Testis (tissue), 3 donors: ENCODE results near the gene OPRL1. TPM values are rescaled to one million over a fixed set of nuclear protein-coding genes. Genes with fewer than 3 reads are reported as not detected.
"Not testable (repeated sequence)": the region's sequence is repeated elsewhere in the genome, so short reads cannot be mapped to it uniquely, and the experiment has no call there.

Experiments
- DNase-seq: peaks from one replicate; pipeline ENCODE4 v3.0.0-alpha.2; 2019
- H3K27ac ChIP-seq, 2 donors: fragments of 200-600 bp; sonication (generic); one replicate each; pipeline ENCODE4 v1.5.1; 2019
- H3K27me3 ChIP-seq: fragments of 200-600 bp; sonication (generic); one replicate; pipeline ENCODE4 v1.5.1; 2019
- H3K36me3 ChIP-seq: fragments of 200-600 bp; sonication (generic); one replicate; pipeline ENCODE4 v1.5.1; 2017; ENCODE audit warnings: low read depth; ENCODE audit errors: missing control alignments
- H3K4me1 ChIP-seq: fragments of 200-600 bp; sonication (generic); one replicate; pipeline ENCODE4 v1.5.1; 2019
- H3K4me3 ChIP-seq, 2 donors: fragments of 200-600 bp; sonication (generic); one replicate each; pipeline ENCODE4 v1.5.1; 2017 to 2019
- H3K9me3 ChIP-seq: fragments of 200-600 bp; sonication (generic); one replicate; pipeline ENCODE4 v1.5.1; 2017
- POLR2A ChIP-seq: fragments of 450-650 bp; IDR thresholded peaks from one replicate; pipeline ENCODE4 v1.6.1; 2017; ENCODE audit warnings: antibody characterized with exemption, mild to moderate bottlenecking, moderate library complexity
- WGBS, 2 donors: methylation state at CpG; one replicate each; pipeline ENCODE4 v1.1.5; 2018; 5-methylcytosine and 5-hydroxymethylcytosine counted together
- intact Hi-C: fragments of 100-400 bp; cut with DNase I; formaldehyde crosslinking; loops from one replicate; pipeline ENCODE4 v1.15.1; 2023; ENCODE audit warnings: low total_unique reads
- polyA plus RNA-seq: library from polyadenylated mRNA; stranded (reverse); fragments of 350-450 nt; fragmentation: Illumina TruSeq; extraction: RNeasy Lipid Tissue Mini Kit (QIAGEN cat#74804); gene quantifications from one replicate; pipeline ENCODE4 v1.2.3, GENCODE V29; 2014; ENCODE audit warnings: low read depth, low replicate concordance; ENCODE audit not compliant: insufficient read depth
- total RNA-seq, 2 donors: library from RNA; depleted of rRNA; stranded (reverse); fragments of >200 nt; gene quantifications; one replicate each; pipeline ENCODE4 v1.2.3, GENCODE V29; 2016
- TF ChIP-seq, protein P1 (sequence below), 3 experiments: fragments of 450-650 bp in 2 of 3; fragments of 200-600 bp in 1 of 3; sonication (generic) in 1 of 3; IDR thresholded peaks; one replicate each; pipeline ENCODE4 v1.5.1; 2016 to 2019; ENCODE audit warnings: antibody characterized with exemption in 3 of 3, mild to moderate bottlenecking in 2 of 3, moderate library complexity in 1 of 3

OPRL1 gene
- total and polyA plus RNA-seq, 3 donors from 2014 or later = 6.0 to 9.4 (median 7.7) TPM

DNA sequence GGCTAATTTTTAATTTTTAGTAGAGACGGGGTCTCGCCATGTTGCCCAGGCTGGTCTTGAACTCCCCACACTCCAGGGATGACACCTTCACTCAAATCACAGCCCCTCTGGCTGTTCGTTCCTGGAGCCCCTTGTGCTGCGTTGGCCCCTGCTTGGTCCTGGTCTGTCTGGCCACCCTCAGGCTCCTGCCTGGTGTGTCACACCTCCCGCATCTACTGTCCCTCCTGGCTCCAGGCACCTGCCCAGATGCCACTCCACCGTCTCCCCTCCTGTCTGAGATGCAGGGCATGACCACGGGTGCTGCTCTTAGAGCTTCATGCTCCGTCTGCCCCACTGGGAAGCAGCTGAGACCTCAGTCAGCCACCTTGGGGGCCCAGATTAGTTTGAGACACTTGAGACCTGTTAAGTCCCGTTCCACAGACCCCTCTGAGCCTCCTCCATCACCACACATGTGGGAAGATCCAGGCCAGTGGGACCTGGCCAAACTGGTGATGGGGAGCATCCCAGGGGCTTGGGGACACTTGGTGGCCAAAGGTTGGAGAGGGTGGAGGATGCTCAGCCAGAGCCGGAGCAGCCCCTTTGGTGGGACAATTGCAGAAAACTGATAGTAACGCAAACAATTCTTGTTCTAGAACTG, 49.4 kb downstream of the OPRL1 start:
- Histone ChIP-seq H3K9me3 (no peaks in the 10 kb centered on the region), H3K36me3 (no peaks in the 10 kb centered on the region), H3K27me3 (no peaks in the 10 kb centered on the region), H3K4me1 (no peaks in the 10 kb centered on the region), H3K4me3 (no peak overlapping the region), H3K27ac (no peak overlapping the region)
- no peak for DNase-seq
- WGBS, 2 donors = 85 to 86% methylated on average over 9 to 11 of the region's 11 CpGs
- intact Hi-C loops = no loop called here
- TF ChIP-seq POLR2A = no peak
- TF ChIP-seq, protein P1, sequence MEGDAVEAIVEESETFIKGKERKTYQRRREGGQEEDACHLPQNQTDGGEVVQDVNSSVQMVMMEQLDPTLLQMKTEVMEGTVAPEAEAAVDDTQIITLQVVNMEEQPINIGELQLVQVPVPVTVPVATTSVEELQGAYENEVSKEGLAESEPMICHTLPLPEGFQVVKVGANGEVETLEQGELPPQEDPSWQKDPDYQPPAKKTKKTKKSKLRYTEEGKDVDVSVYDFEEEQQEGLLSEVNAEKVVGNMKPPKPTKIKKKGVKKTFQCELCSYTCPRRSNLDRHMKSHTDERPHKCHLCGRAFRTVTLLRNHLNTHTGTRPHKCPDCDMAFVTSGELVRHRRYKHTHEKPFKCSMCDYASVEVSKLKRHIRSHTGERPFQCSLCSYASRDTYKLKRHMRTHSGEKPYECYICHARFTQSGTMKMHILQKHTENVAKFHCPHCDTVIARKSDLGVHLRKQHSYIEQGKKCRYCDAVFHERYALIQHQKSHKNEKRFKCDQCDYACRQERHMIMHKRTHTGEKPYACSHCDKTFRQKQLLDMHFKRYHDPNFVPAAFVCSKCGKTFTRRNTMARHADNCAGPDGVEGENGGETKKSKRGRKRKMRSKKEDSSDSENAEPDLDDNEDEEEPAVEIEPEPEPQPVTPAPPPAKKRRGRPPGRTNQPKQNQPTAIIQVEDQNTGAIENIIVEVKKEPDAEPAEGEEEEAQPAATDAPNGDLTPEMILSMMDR (IDR thresholded peaks at IDR 0.05) = no peak

DNA sequence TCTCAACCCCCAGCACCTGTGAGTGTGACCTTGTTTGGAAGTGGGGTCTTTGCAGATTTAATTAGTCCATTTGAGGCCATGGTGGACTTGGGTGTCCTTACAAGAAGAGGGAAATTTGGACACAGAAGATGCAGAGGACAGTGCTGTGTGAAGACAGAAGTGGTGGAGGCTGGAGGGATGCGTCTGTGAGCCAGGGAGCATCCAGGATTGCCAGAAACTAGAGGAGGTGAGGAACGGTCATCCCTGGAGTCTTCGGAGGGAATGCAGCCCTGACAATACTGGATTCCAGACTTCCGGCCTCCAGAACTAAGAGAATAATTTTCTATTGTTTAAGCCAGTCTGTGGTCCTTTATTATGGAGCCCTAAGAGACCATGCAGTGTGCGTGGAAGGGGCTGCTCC, 50.4 kb downstream of the OPRL1 start:
- 52 to 74% methylated on average over 5 of the region's 5 CpGs for WGBS, 2 donors
- Histone ChIP-seq H3K4me3 (no peak overlapping the region), H3K36me3 (no peaks in the 10 kb centered on the region), H3K4me1 (no peaks in the 10 kb centered on the region), H3K9me3 (no peaks in the 10 kb centered on the region), H3K27ac (no peak overlapping the region), H3K27me3 (no peaks in the 10 kb centered on the region)
- intact Hi-C loops = no loop called here
- no peak for DNase-seq
- TF ChIP-seq, protein P1 (IDR thresholded peaks at IDR 0.05) = no peak
- TF ChIP-seq POLR2A = no peak

DNA sequence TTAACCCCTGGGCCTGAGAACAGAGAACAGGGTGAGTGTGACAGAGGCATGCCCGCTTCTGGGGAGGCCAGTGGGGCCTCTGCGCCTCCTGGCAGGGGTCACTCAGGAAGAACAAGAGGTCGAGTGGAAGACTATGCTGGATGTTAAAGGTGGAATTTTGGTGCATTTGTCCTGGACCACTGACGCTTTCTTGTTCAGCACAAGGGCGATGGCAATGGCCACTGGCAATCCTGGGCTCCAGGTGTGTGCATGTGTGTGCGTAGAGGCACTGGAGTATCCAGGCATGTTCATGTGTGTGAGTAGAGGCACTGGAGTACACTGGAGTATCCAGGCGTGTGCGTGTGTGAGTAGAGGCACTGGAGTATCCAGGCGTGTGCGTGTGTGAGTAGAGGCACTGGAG, 51.0 kb downstream of the OPRL1 start:
- TF ChIP-seq, protein P1 (IDR thresholded peaks at IDR 0.05) = no peak
- TF ChIP-seq POLR2A = no peak
- H3K4me3 ChIP-seq = no peak overlapping the region
- 84 to 86% methylated on average over 10 of the region's 10 CpGs for WGBS, 2 donors
- H3K27ac ChIP-seq = no peak overlapping the region
- DNase-seq = no peak
- H3K36me3 ChIP-seq = no peaks in the 10 kb centered on the region
- no peaks in the 10 kb centered on the region for H3K27me3 ChIP-seq
- intact Hi-C loops = no loop called here
- H3K4me1 ChIP-seq = no peaks in the 10 kb centered on the region
- no peaks in the 10 kb centered on the region for H3K9me3 ChIP-seq

DNA sequence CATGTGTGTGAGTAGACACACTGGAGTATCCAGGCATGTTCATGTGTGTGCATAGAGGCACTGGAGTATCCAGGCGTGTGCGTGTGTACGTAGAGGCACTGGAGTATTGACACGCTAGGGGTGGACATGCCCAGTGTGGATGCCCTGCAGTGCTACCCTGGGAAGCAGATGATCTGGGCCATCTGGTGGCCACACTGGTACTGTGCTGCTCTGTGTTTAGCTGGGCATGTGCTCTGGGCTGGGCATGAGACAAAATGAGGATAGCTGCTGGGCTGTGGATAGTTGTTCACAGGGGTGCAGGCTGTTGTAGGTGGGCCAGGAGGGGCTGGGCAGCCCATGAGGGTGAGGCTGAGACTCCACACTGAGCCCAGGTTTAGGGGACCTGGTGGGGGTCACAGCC, 51.5 kb downstream of the OPRL1 start:
- no peaks in the 10 kb centered on the region for H3K27me3 ChIP-seq
- no peak overlapping the region for H3K27ac ChIP-seq
- WGBS, 2 donors = 83 to 96% methylated on average over 4 of the region's 4 CpGs
- no peak for TF ChIP-seq POLR2A
- TF ChIP-seq, protein P1 (IDR thresholded peaks at IDR 0.05) = peak in 1 of 3 experiments; percentile 13
- intact Hi-C loops = no loop called here
- H3K4me3 ChIP-seq = no peak overlapping the region
- no peaks in the 10 kb centered on the region for H3K36me3 ChIP-seq
- DNase-seq = peak; percentile 54
- no peaks in the 10 kb centered on the region for H3K9me3 ChIP-seq
- H3K4me1 ChIP-seq = no peaks in the 10 kb centered on the region

DNA sequence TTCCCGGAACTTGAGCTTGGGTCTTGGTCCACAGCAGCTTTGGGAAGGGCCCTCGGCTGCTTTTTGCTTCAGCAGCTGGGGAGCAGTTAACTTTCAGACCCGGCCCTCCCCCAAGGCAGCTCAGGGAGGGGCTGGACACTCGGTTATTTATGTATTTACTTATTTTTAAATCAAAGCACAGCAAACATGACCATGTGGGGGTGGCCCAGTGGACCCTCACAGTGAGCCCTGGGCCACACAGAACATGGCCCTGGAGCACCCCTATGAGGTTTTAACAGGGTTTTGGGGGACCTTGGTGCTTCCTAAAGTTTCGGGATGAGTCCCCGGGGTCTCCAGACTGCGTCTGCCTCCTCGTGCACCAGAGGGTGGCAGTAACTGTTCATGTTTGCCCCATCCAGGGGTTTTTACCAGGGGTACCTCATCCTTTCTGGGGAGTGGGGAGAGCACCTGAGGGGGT, 54.1 kb downstream of the OPRL1 start:
- Histone ChIP-seq H3K27ac (no peak overlapping the region), H3K36me3 (no peaks in the 10 kb centered on the region), H3K4me1 (no peaks in the 10 kb centered on the region), H3K9me3 (no peaks in the 10 kb centered on the region), H3K27me3 (no peaks in the 10 kb centered on the region), H3K4me3 (no peak overlapping the region)
- WGBS, 2 donors = 27 to 66% methylated on average over 8 of the region's 8 CpGs
- intact Hi-C loops = no loop called here
- no peak for TF ChIP-seq POLR2A
- TF ChIP-seq, protein P1 (IDR thresholded peaks at IDR 0.05) = no peak
- no peak for DNase-seq

DNA sequence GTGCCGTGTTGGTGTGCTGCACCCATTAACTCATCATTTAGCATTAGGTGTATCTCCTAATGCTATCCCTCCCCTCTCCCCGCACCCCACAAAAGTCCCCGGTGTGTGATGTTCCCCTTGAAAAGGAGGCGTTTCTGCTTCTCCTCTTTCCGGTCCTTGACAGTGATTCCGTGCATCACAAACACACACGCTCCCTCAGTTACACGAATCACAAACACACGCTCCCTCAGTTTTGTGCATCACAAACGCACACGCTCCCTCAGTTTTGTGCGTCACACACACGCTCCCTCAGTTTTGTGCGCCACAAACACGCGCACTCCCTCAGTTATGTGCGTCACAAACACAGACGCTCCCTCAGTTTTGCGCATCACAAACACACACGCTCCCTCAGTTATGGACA, 54.9 kb downstream of the OPRL1 start:
- not testable (repeated sequence) for H3K9me3 ChIP-seq

More for the DNA sequence above, 54.9 kb downstream of the OPRL1 start:
- H3K36me3 ChIP-seq, intact Hi-C loops, H3K4me1 ChIP-seq, H3K27me3 ChIP-seq, DNase-seq, H3K4me3 ChIP-seq, H3K27ac ChIP-seq: not testable (repeated sequence)
- 67 to 80% methylated on average over 20 of the region's 20 CpGs for WGBS, 2 donors
